Measurements from ENCODE around the gene RHOBTB1. TPM values are rescaled to one million over a fixed set of nuclear protein-coding genes. Genes with fewer than 3 reads are reported as not detected.

RHOBTB1 gene
- total and polyA plus RNA-seq, 9 of the 15 experiments (the other 6 are each of a cell fraction or from before 2014, with no cell fraction given) = 1.7 to 11.7 (median 9.3) TPM

DNA sequence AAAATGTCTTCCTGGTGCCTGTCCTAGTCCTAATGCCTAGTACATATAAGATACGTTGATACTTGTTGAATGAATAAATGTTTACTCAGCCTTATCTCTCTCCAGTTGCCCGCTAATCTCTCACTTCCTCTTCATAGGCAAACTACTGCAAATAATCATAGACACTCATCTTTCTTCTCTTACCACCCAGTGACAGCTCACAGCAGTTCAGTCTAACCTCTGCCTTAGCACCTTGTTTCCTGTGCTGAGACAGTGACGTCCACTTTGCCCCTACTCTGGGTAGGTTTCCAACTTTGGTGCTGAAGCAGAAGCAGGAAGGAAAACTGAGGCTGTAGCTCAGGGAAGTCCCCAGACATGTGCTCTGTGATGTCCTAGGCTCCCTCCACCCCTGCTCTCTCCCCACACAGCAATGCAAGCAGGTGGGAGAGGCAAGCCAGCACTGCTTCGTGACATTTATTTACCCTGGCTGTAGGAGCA is 45.5 kb upstream of the RHOBTB1 start (continued):
- TF ChIP-seq, protein P1, sequence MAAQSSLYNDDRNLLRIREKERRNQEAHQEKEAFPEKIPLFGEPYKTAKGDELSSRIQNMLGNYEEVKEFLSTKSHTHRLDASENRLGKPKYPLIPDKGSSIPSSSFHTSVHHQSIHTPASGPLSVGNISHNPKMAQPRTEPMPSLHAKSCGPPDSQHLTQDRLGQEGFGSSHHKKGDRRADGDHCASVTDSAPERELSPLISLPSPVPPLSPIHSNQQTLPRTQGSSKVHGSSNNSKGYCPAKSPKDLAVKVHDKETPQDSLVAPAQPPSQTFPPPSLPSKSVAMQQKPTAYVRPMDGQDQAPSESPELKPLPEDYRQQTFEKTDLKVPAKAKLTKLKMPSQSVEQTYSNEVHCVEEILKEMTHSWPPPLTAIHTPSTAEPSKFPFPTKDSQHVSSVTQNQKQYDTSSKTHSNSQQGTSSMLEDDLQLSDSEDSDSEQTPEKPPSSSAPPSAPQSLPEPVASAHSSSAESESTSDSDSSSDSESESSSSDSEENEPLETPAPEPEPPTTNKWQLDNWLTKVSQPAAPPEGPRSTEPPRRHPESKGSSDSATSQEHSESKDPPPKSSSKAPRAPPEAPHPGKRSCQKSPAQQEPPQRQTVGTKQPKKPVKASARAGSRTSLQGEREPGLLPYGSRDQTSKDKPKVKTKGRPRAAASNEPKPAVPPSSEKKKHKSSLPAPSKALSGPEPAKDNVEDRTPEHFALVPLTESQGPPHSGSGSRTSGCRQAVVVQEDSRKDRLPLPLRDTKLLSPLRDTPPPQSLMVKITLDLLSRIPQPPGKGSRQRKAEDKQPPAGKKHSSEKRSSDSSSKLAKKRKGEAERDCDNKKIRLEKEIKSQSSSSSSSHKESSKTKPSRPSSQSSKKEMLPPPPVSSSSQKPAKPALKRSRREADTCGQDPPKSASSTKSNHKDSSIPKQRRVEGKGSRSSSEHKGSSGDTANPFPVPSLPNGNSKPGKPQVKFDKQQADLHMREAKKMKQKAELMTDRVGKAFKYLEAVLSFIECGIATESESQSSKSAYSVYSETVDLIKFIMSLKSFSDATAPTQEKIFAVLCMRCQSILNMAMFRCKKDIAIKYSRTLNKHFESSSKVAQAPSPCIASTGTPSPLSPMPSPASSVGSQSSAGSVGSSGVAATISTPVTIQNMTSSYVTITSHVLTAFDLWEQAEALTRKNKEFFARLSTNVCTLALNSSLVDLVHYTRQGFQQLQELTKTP (IDR thresholded peaks at IDR 0.05; ENCODE audit: low read depth in 1 of 2, partially characterized antibody in 2 of 2) = peak in 1 of 2 experiments; percentile 39
- TF ChIP-seq, protein P2, sequence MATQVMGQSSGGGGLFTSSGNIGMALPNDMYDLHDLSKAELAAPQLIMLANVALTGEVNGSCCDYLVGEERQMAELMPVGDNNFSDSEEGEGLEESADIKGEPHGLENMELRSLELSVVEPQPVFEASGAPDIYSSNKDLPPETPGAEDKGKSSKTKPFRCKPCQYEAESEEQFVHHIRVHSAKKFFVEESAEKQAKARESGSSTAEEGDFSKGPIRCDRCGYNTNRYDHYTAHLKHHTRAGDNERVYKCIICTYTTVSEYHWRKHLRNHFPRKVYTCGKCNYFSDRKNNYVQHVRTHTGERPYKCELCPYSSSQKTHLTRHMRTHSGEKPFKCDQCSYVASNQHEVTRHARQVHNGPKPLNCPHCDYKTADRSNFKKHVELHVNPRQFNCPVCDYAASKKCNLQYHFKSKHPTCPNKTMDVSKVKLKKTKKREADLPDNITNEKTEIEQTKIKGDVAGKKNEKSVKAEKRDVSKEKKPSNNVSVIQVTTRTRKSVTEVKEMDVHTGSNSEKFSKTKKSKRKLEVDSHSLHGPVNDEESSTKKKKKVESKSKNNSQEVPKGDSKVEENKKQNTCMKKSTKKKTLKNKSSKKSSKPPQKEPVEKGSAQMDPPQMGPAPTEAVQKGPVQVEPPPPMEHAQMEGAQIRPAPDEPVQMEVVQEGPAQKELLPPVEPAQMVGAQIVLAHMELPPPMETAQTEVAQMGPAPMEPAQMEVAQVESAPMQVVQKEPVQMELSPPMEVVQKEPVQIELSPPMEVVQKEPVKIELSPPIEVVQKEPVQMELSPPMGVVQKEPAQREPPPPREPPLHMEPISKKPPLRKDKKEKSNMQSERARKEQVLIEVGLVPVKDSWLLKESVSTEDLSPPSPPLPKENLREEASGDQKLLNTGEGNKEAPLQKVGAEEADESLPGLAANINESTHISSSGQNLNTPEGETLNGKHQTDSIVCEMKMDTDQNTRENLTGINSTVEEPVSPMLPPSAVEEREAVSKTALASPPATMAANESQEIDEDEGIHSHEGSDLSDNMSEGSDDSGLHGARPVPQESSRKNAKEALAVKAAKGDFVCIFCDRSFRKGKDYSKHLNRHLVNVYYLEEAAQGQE (IDR thresholded peaks at IDR 0.05; ENCODE audit: borderline replicate concordance) = no peak
- TF ChIP-seq, protein P2 (CRISPR knock-in tag; IDR thresholded peaks at IDR 0.05; ENCODE audit: low read depth) = no peak
- TF ChIP-seq CBX1 (IDR thresholded peaks at IDR 0.05; ENCODE audit: low read depth) (peak; percentile 36; the same call in 1 of the 2 replicates), MEIS2 (IDR thresholded peaks at IDR 0.05; ENCODE audit: partially characterized antibody) (peak; percentile 89), HDAC3 (IDR thresholded peaks at IDR 0.05; ENCODE audit: borderline replicate concordance, partially characterized antibody) (peak; percentile 42), SMARCA4 (IDR thresholded peaks at IDR 0.05) (peak; percentile 78), CBFA2T3 (IDR thresholded peaks at IDR 0.05) (peak; percentile 82), ZNF586 (CRISPR knock-in tag; conservative IDR thresholded peaks at IDR 0.05) (no peak), CBX5 (IDR thresholded peaks at IDR 0.05; ENCODE audit: borderline replicate concordance, low read depth) (peak; percentile 77; the same call in 1 of the 2 replicates), C11orf30 (IDR thresholded peaks at IDR 0.05; ENCODE audit: low read depth) (peak; percentile 81)
- TF ChIP-seq, protein P3, sequence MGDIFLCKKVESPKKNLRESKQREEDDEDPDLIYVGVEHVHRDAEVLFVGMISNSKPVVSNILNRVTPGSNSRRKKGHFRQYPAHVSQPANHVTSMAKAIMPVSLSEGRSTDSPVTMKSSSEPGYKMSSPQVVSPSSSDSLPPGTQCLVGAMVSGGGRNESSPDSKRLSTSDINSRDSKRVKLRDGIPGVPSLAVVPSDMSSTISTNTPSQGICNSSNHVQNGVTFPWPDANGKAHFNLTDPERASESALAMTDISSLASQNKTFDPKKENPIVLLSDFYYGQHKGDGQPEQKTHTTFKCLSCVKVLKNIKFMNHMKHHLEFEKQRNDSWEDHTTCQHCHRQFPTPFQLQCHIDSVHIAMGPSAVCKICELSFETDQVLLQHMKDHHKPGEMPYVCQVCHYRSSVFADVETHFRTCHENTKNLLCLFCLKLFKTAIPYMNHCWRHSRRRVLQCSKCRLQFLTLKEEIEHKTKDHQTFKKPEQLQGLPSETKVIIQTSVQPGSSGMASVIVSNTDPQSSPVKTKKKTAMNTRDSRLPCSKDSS (IDR thresholded peaks at IDR 0.05; ENCODE audit: low read depth, partially characterized antibody) = peak; percentile 56

All from K562 (cell line).